WTC11 (cell line): Measurements from ENCODE around the gene WTIP. TPM values are rescaled to one million over a fixed set of nuclear protein-coding genes. Genes with fewer than 3 reads are reported as not detected.

Experiments
- ATAC-seq: fragments of 200-7000 bp; cut with Tn5 transposase; 2 replicates; pipeline ENCODE4 v1.10.0; 2021; ENCODE audit warnings: mild to moderate bottlenecking, moderate library complexity
- Bru-seq: library from RNA; stranded (reverse); fragments of 400-500 nt; gene quantifications from one replicate; lab custom pipeline; 2021; lab: Mats Ljungman, UMichigan
- CTCF ChIA-PET: fragments of 300-600 bp; sonication (Branson Sonifier 250); formaldehyde crosslinking; loops from one replicate; lab custom pipeline; 2021; ENCODE audit warnings: antibody characterized with exemption; lab: Charles Lee
- POLR2A ChIA-PET: fragments of 350-600 bp; sonication (Branson Sonifier 250); formaldehyde crosslinking; loops from one replicate; lab custom pipeline; 2021; ENCODE audit warnings: antibody characterized with exemption; lab: Charles Lee
- DNase-seq: peaks from one replicate; pipeline ENCODE4 v3.0.0; 2021; ENCODE audit warnings: low spot score
- H3K27ac Mint-ChIP-seq: 2 replicates; pipeline ENCODE4 v1.8.0; 2021; ENCODE audit warnings: mixed read lengths
- H3K27me3 Mint-ChIP-seq: 2 replicates; pipeline ENCODE4 v1.8.0; 2021; ENCODE audit warnings: low read depth, mild to moderate bottlenecking, moderate library complexity, mixed read lengths
- H3K36me3 Mint-ChIP-seq: 2 replicates; pipeline ENCODE4 v1.8.0; 2021; ENCODE audit warnings: mixed read lengths
- H3K4me1 Mint-ChIP-seq: 2 replicates; pipeline ENCODE4 v1.8.0; 2022; ENCODE audit warnings: mixed read lengths
- H3K4me3 Mint-ChIP-seq: 2 replicates; pipeline ENCODE4 v1.8.0; 2021; ENCODE audit warnings: mild to moderate bottlenecking, moderate library complexity, mixed read lengths
- H3K9me3 Mint-ChIP-seq: 2 replicates; pipeline ENCODE4 v1.8.0; 2021; ENCODE audit warnings: mixed read lengths
- ELF4 ChIP-seq: sonication (generic); formaldehyde crosslinking; IDR thresholded peaks from 2 replicates; pipeline ENCODE4 v1.8.1; 2022; ENCODE audit warnings: low read depth, mild to moderate bottlenecking, moderate library complexity, missing genetic modification reagents
- NFE2L1 ChIP-seq: sonication (generic); formaldehyde crosslinking; IDR thresholded peaks from 2 replicates; pipeline ENCODE4 v1.8.1; 2023; ENCODE audit warnings: missing genetic modification reagents
- NFYB ChIP-seq: sonication (generic); formaldehyde crosslinking; conservative IDR thresholded peaks from 2 replicates; pipeline ENCODE4 v1.8.0; 2022; ENCODE audit warnings: low read depth, missing genetic modification reagents
- SMAD4 ChIP-seq: sonication (generic); formaldehyde crosslinking; IDR thresholded peaks from 2 replicates; pipeline ENCODE4 v1.8.0; 2022; ENCODE audit warnings: mild to moderate bottlenecking, missing genetic modification reagents
- ZBTB21 ChIP-seq: sonication (generic); formaldehyde crosslinking; IDR thresholded peaks from 2 replicates; pipeline ENCODE4 v1.8.1; 2023; ENCODE audit warnings: mild to moderate bottlenecking, missing genetic modification reagents, borderline replicate concordance
- ZNF121 ChIP-seq: sonication (generic); formaldehyde crosslinking; IDR thresholded peaks from 2 replicates; pipeline ENCODE4 v1.8.0; 2023; ENCODE audit warnings: missing genetic modification reagents
- ZNF219 ChIP-seq: sonication (generic); formaldehyde crosslinking; IDR thresholded peaks from 2 replicates; pipeline ENCODE4 v1.8.0; 2023; ENCODE audit warnings: missing genetic modification reagents, mild to moderate bottlenecking, borderline replicate concordance
- ZNF263 ChIP-seq: sonication (generic); formaldehyde crosslinking; IDR thresholded peaks from 2 replicates; pipeline ENCODE4 v1.8.1; 2022; ENCODE audit warnings: low read depth, mild to moderate bottlenecking, moderate library complexity, missing genetic modification reagents
- ZNF423 ChIP-seq: fragments of 250-450 bp; sonication (Bioruptor Pico); IDR thresholded peaks from 2 replicates; pipeline ENCODE4 v2.1.2; 2022; ENCODE audit warnings: mild to moderate bottlenecking, moderate library complexity
- long read RNA-seq, 3 experiments: library from RNA in 1 of 3; library from capped mRNA in 1 of 3; library from polyadenylated mRNA in 1 of 3; unstranded in 2 of 3; stranded (forward) in 1 of 3; transcript quantifications; one replicate each; pipeline ENCODE4 v2.0.0, GENCODE V29; 2021
- total RNA-seq: library from RNA; stranded (reverse); gene quantifications from 3 replicates; pipeline ENCODE4 v1.2.3, GENCODE V29; 2021
- TF ChIP-seq, protein P1 (sequence below): sonication (generic); formaldehyde crosslinking; IDR thresholded peaks from 2 replicates; pipeline ENCODE4 v1.8.1; 2023; ENCODE audit warnings: mild to moderate bottlenecking, missing genetic modification reagents, moderate library complexity
- TF ChIP-seq, protein P2 (sequence below): sonication (generic); formaldehyde crosslinking; IDR thresholded peaks from 2 replicates; pipeline ENCODE4 v1.8.1; 2023; ENCODE audit warnings: mild to moderate bottlenecking, missing genetic modification reagents
- TF ChIP-seq, protein P3 (sequence below): fragments of 250-450 bp; sonication (Bioruptor Pico); conservative IDR thresholded peaks from 2 replicates; pipeline ENCODE4 v1.9.0; 2021; ENCODE audit warnings: mild to moderate bottlenecking
- TF ChIP-seq, protein P4 (sequence below): sonication (generic); formaldehyde crosslinking; IDR thresholded peaks from 2 replicates; pipeline ENCODE4 v1.8.1; 2023; ENCODE audit warnings: mild to moderate bottlenecking, moderate library complexity, missing genetic modification reagents
- TF ChIP-seq, protein P5 (sequence below): sonication (generic); formaldehyde crosslinking; IDR thresholded peaks from 2 replicates; pipeline ENCODE4 v1.8.0; 2022; ENCODE audit warnings: mild to moderate bottlenecking, missing genetic modification reagents
- TF ChIP-seq, protein P6 (sequence below): sonication (generic); formaldehyde crosslinking; IDR thresholded peaks from 2 replicates; pipeline ENCODE4 v1.8.1; 2023; ENCODE audit warnings: mild to moderate bottlenecking, missing genetic modification reagents
- TF ChIP-seq, protein P7 (sequence below): sonication (generic); formaldehyde crosslinking; conservative IDR thresholded peaks from 2 replicates; pipeline ENCODE4 v1.8.1; 2023; ENCODE audit warnings: mild to moderate bottlenecking, low read depth, missing genetic modification reagents, moderate library complexity
- TF ChIP-seq, protein P8 (sequence below): sonication (generic); formaldehyde crosslinking; IDR thresholded peaks from 2 replicates; pipeline ENCODE4 v1.8.0; 2023; ENCODE audit warnings: missing genetic modification reagents
- TF ChIP-seq, protein P9 (sequence below): fragments of 250-450 bp; sonication (Bioruptor Pico); IDR thresholded peaks from 2 replicates; pipeline ENCODE4 v1.9.0; 2021; ENCODE audit warnings: mild to moderate bottlenecking

WTIP gene
- total RNA-seq: 14.3 to 18.1 TPM (median 16.0 TPM) in 3 replicates
- percentile 47 among the genes with signal in this experiment for Bru-seq, nascent RNA
- long read RNA-seq, experiment 1, full-length matches to known transcripts: 70 of 84 reads
- long read RNA-seq, experiment 1, partial matches to known transcripts: 0 of 84 reads
- long read RNA-seq, experiment 1, other reads (novel, unspliced or antisense): 14 of 84 reads
- long read RNA-seq, experiment 2, full-length matches to known transcripts: 10 of 30 reads
- long read RNA-seq, experiment 2, partial matches to known transcripts: 5 of 30 reads
- long read RNA-seq, experiment 2, other reads (novel, unspliced or antisense): 15 of 30 reads
- long read RNA-seq, experiment 3: 0 reads

DNA sequence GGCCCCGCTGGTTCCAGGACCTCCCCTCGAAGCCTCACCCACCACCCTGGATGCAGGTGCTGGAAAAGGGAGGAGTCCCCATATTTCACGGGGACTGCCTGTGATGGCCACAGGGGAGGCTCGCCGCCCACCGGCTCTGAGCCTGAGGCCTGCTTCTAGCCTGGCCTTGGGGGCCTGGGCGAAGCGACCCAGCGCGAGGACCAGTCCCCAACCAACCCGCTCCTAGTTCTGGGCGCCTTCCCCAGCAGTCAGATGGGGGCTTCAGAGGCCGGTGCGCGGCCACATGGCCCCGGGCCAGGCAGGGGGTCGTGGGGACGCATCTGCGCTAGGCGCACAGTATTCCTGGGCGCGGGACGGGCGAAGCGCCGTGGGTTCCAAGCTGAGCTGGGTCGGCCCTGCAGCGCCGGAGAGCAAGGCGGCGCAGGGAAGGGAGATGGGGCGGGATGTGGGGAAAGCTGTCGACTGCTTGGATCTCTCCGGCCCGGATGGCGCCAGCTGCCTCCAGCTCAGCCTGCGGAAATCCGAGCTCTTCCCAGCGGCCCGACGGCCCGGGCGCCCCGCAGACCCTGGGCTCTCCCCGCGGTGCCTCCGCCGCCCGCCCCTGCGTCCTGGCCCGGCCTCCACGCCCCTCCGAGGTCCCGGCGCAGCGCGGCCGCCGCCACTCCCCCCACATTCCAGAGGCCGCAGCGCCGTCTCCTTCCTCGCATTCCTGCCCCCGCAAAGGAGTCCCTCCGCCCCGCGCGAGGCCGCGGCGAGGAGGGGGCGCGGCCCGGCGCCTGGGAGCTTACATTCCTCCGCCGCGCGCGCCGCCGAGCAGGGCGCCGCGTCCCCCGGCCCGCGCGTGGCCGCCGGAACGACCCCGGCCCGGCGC, at the start of gene WTIP:
TSS of gene WTIP (plus strand) at position 788 of the 871 bp plus-strand sequence. CDS start 217 bp downstream, outside the sequence.
- ATAC-seq: peak; percentile 65
- Mint-ChIP-seq H3K4me3 (peak within 1 kb of the TSS; percentile 83), H3K27me3 (peaks cover 31% of the 10 kb centered on the region), H3K36me3 (peaks cover 5% of the 10 kb centered on the region; the same call in 1 of the 2 replicates), H3K27ac (no peak within 1 kb of the TSS), H3K9me3 (peaks cover 10% of the 10 kb centered on the region; the same call in 1 of the 2 replicates), H3K4me1 (peaks cover 24% of the 10 kb centered on the region)
- DNase-seq: peak; percentile 87
- ChIA-PET CTCF (interaction anchor here (0.9 to 3.5 kb wide), 3 partner anchors 11 to 74 kb away, joined by 3 to 28 read pairs (median 4); no protein-coding TSS in a partner anchor), POLR2A (interaction anchor here (0.5 to 1.9 kb wide), 6 partner anchors 10 to 76 kb away, joined by 3 to 11 read pairs (median 6); partner anchors contain the start of gene UBA2)
- TF ChIP-seq, protein P1, sequence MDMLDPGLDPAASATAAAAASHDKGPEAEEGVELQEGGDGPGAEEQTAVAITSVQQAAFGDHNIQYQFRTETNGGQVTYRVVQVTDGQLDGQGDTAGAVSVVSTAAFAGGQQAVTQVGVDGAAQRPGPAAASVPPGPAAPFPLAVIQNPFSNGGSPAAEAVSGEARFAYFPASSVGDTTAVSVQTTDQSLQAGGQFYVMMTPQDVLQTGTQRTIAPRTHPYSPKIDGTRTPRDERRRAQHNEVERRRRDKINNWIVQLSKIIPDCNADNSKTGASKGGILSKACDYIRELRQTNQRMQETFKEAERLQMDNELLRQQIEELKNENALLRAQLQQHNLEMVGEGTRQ: peak; percentile 14; the same call in 1 of the 2 replicates
- no peak for TF ChIP-seq SMAD4
- TF ChIP-seq, protein P2, sequence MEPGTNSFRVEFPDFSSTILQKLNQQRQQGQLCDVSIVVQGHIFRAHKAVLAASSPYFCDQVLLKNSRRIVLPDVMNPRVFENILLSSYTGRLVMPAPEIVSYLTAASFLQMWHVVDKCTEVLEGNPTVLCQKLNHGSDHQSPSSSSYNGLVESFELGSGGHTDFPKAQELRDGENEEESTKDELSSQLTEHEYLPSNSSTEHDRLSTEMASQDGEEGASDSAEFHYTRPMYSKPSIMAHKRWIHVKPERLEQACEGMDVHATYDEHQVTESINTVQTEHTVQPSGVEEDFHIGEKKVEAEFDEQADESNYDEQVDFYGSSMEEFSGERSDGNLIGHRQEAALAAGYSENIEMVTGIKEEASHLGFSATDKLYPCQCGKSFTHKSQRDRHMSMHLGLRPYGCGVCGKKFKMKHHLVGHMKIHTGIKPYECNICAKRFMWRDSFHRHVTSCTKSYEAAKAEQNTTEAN (CRISPR knock-in tag): peak; percentile 59; the same call in 1 of the 2 replicates
- TF ChIP-seq ZNF121 (CRISPR knock-in tag): no peak
- no peak for TF ChIP-seq ZNF219 (CRISPR knock-in tag)
- TF ChIP-seq, protein P3, sequence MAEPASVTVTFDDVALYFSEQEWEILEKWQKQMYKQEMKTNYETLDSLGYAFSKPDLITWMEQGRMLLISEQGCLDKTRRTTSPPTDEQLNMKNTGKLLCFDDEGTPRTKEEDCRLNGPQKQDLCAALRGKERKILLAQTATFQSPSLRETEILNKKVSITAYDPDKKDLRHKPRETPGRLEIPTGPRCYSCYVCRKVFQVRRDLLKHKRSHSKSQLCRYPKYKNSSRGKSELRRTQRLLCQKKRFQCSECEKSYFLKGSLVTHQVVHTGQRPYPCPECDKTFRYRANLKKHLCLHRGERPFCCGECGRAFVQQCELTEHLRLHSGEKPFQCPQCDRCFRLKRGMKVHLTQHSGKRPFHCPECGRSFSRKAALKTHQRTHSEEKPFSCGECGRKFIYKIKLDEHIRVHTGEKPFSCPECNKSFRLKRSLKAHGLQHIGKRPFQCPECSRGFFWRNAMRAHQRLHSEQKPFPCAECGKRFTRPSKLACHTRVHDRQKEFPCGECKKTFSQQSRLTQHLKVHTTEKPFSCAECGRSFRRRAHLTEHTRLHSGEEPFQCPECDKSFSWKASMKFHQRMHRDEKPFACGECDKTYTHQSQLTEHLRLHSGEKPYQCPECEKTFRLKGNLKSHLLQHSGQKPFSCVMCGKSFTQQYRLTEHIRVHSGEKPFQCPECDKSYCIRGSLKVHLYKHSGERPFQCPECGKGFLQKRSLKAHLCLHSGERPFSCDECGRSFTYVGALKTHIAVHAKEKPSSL (CRISPR knock-in tag): no peak
- TF ChIP-seq, protein P4, sequence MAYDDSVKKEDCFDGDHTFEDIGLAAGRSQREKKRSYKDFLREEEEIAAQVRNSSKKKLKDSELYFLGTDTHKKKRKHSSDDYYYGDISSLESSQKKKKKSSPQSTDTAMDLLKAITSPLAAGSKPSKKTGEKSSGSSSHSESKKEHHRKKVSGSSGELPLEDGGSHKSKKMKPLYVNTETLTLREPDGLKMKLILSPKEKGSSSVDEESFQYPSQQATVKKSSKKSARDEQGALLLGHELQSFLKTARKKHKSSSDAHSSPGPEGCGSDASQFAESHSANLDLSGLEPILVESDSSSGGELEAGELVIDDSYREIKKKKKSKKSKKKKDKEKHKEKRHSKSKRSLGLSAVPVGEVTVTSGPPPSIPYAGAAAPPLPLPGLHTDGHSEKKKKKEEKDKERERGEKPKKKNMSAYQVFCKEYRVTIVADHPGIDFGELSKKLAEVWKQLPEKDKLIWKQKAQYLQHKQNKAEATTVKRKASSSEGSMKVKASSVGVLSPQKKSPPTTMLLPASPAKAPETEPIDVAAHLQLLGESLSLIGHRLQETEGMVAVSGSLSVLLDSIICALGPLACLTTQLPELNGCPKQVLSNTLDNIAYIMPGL (CRISPR knock-in tag): peak; percentile 75; the same call in 1 of the 2 replicates
- TF ChIP-seq, protein P5, sequence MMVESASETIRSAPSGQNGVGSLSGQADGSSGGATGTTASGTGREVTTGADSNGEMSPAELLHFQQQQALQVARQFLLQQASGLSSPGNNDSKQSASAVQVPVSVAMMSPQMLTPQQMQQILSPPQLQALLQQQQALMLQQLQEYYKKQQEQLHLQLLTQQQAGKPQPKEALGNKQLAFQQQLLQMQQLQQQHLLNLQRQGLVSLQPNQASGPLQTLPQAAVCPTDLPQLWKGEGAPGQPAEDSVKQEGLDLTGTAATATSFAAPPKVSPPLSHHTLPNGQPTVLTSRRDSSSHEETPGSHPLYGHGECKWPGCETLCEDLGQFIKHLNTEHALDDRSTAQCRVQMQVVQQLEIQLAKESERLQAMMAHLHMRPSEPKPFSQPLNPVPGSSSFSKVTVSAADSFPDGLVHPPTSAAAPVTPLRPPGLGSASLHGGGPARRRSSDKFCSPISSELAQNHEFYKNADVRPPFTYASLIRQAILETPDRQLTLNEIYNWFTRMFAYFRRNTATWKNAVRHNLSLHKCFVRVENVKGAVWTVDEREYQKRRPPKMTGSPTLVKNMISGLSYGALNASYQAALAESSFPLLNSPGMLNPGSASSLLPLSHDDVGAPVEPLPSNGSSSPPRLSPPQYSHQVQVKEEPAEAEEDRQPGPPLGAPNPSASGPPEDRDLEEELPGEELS (CRISPR knock-in tag): 0 out of 2 replicates have a peak, but pooled peaks have one; percentile 7
- TF ChIP-seq ZBTB21: 0 out of 2 replicates have a peak, but pooled peaks have one; percentile 14
- TF ChIP-seq NFYB: 0 out of 2 replicates have a peak, but pooled peaks have one; percentile 16
- peak; percentile 54 for TF ChIP-seq NFE2L1 (CRISPR knock-in tag)
- no peak for TF ChIP-seq ZNF263 (CRISPR knock-in tag)
- no peak for TF ChIP-seq ZNF423 (CRISPR knock-in tag)
- no peak for TF ChIP-seq ELF4 (CRISPR knock-in tag)
- TF ChIP-seq, protein P6, sequence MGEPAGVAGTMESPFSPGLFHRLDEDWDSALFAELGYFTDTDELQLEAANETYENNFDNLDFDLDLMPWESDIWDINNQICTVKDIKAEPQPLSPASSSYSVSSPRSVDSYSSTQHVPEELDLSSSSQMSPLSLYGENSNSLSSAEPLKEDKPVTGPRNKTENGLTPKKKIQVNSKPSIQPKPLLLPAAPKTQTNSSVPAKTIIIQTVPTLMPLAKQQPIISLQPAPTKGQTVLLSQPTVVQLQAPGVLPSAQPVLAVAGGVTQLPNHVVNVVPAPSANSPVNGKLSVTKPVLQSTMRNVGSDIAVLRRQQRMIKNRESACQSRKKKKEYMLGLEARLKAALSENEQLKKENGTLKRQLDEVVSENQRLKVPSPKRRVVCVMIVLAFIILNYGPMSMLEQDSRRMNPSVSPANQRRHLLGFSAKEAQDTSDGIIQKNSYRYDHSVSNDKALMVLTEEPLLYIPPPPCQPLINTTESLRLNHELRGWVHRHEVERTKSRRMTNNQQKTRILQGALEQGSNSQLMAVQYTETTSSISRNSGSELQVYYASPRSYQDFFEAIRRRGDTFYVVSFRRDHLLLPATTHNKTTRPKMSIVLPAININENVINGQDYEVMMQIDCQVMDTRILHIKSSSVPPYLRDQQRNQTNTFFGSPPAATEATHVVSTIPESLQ: no peak
- TF ChIP-seq, protein P7, sequence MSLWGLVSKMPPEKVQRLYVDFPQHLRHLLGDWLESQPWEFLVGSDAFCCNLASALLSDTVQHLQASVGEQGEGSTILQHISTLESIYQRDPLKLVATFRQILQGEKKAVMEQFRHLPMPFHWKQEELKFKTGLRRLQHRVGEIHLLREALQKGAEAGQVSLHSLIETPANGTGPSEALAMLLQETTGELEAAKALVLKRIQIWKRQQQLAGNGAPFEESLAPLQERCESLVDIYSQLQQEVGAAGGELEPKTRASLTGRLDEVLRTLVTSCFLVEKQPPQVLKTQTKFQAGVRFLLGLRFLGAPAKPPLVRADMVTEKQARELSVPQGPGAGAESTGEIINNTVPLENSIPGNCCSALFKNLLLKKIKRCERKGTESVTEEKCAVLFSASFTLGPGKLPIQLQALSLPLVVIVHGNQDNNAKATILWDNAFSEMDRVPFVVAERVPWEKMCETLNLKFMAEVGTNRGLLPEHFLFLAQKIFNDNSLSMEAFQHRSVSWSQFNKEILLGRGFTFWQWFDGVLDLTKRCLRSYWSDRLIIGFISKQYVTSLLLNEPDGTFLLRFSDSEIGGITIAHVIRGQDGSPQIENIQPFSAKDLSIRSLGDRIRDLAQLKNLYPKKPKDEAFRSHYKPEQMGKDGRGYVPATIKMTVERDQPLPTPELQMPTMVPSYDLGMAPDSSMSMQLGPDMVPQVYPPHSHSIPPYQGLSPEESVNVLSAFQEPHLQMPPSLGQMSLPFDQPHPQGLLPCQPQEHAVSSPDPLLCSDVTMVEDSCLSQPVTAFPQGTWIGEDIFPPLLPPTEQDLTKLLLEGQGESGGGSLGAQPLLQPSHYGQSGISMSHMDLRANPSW: no peak
- TF ChIP-seq, protein P8, sequence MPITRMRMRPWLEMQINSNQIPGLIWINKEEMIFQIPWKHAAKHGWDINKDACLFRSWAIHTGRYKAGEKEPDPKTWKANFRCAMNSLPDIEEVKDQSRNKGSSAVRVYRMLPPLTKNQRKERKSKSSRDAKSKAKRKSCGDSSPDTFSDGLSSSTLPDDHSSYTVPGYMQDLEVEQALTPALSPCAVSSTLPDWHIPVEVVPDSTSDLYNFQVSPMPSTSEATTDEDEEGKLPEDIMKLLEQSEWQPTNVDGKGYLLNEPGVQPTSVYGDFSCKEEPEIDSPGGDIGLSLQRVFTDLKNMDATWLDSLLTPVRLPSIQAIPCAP (CRISPR knock-in tag): no peak; the same call in 1 of the 2 replicates
- TF ChIP-seq, protein P9, sequence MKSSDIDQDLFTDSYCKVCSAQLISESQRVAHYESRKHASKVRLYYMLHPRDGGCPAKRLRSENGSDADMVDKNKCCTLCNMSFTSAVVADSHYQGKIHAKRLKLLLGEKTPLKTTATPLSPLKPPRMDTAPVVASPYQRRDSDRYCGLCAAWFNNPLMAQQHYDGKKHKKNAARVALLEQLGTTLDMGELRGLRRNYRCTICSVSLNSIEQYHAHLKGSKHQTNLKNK (CRISPR knock-in tag): no peak
